OCI-LY3 (cell line): ENCODE results near the gene PPFIBP2.

ENCODE experiments used
- CTCF ChIP-seq: fragments of 200-600, 300-600 bp; sonication (generic); IDR thresholded peaks from 2 replicates; pipeline ENCODE4 v1.5.1; 2014; ENCODE audit warnings: antibody characterized with exemption, low read length, low read depth
- EZH2phosphoT487 ChIP-seq: fragments of 200-600 bp; shearing (Covaris generic); IDR thresholded peaks from 2 replicates; pipeline ENCODE4 v1.6.1; 2018; ENCODE audit warnings: antibody characterized with exemption, mixed run types, low read depth

- no peak for TF ChIP-seq CTCF
- TF ChIP-seq EZH2phosphoT487 = no peak
Measured at GRCh38 chr11:7498193-7498592, 15.6 kb upstream of the PPFIBP2 start.
